HG03378 (cell line): ENCODE measurements around the gene KCNC3.

Source experiments
- ATAC-seq: cut with Tn5 transposase; IDR thresholded peaks from one replicate; pipeline ENCODE4 v1.9.1; 2021; ENCODE audit warnings: mild to moderate bottlenecking, moderate library complexity; ENCODE audit not compliant: unreplicated experiment

The KCNC3 gene

GRCh38 chr19:50328224-50328872, 829 bp downstream of the KCNC3 start:
- no peak for ATAC-seq

- no peak for ATAC-seq
Measured at GRCh38 chr19:50327461-50328223, 1.5 kb downstream of the KCNC3 start.

GRCh38 chr19:50327013-50327412, 2.2 kb downstream of the KCNC3 start:
- ATAC-seq: no peak

- no peak for ATAC-seq
Measured at GRCh38 chr19:50326101-50326664, 3.0 kb downstream of the KCNC3 start.

GRCh38 chr19:50325310-50326100, 3.7 kb downstream of the KCNC3 start:
- no peak for ATAC-seq

GRCh38 chr19:50324331-50324730, 4.8 kb downstream of the KCNC3 start:
- no peak for ATAC-seq

- ATAC-seq: no peak
Measured at GRCh38 chr19:50323782-50324133, 5.4 kb downstream of the KCNC3 start.

GRCh38 chr19:50322931-50323781, 6.0 kb downstream of the KCNC3 start:
- no peak for ATAC-seq

GRCh38 chr19:50322234-50322633, 6.9 kb downstream of the KCNC3 start:
- no peak for ATAC-seq

GRCh38 chr19:50321831-50322230, 7.3 kb downstream of the KCNC3 start:
- ATAC-seq: no peak

- ATAC-seq: no peak
Measured at GRCh38 chr19:50320596-50320995, 8.6 kb downstream of the KCNC3 start.

- ATAC-seq: no peak
Measured at GRCh38 chr19:50320051-50320450, 9.1 kb downstream of the KCNC3 start.

GRCh38 chr19:50319156-50319555, 10.0 kb downstream of the KCNC3 start:
- no peak for ATAC-seq

GRCh38 chr19:50318438-50318837, 10.7 kb downstream of the KCNC3 start:
- no peak for ATAC-seq

GRCh38 chr19:50317115-50317514, 12.1 kb downstream of the KCNC3 start:
- no peak for ATAC-seq

- ATAC-seq: no peak
Measured at GRCh38 chr19:50315773-50316448, 13.3 kb downstream of the KCNC3 start.

- no peak for ATAC-seq
Measured at GRCh38 chr19:50314724-50315708, 14.2 kb downstream of the KCNC3 start.

GRCh38 chr19:50313812-50314536, 15.2 kb downstream of the KCNC3 start:
- no peak for ATAC-seq
